IMR-90 (cell line): ENCODE data around the gene PNPLA5. TPM values are rescaled to one million over a fixed set of nuclear protein-coding genes. Genes with fewer than 3 reads are reported as not detected.

Experiments
- ATAC-seq: fragments of 200-7000 bp; cut with Tn5 transposase; 2 replicates; pipeline ENCODE4 v1.9.1; 2020; ENCODE audit warnings: low read depth, mild to moderate bottlenecking, moderate library complexity
- BruUV-seq: library from RNA; stranded (reverse); fragments of 400-500 nt; replicated peaks from 2 replicates; lab custom pipeline; 2021; lab: Mats Ljungman, UMichigan
- CTCF ChIA-PET: fragments of 300-600 bp; formaldehyde crosslinking; extraction: SDS; loops from one replicate; lab custom pipeline; 2021; ENCODE audit warnings: antibody characterized with exemption; lab: Yijun Ruan, JAX
- POLR2A ChIA-PET: fragments of 300-600 bp; sonication (Branson Sonifier 250); formaldehyde crosslinking; loops from one replicate; lab custom pipeline; 2022; ENCODE audit warnings: antibody characterized with exemption; ENCODE audit not compliant: unreplicated experiment; lab: Charles Lee
- DNase-seq: peaks from one replicate; pipeline ENCODE4 v3.0.0; 2013
- H2AFZ ChIP-seq: replicated peaks from 2 replicates; pipeline ENCODE3; 2013; ENCODE audit warnings: low read length, mild to moderate bottlenecking; ENCODE audit not compliant: poor library complexity
- H2AK5ac ChIP-seq: 2 replicates; pipeline ENCODE4 v1.6.1; 2013; ENCODE audit warnings: low read depth, low read length, inconsistent platforms
- H2AK9ac ChIP-seq: replicated peaks from 2 replicates; pipeline ENCODE3; 2013; ENCODE audit warnings: mild to moderate bottlenecking, low read depth, low read length, moderate library complexity; ENCODE audit not compliant: poor library complexity
- H2BK120ac ChIP-seq: 2 replicates; pipeline ENCODE4 v1.6.1; 2013; ENCODE audit warnings: low read depth, low read length, inconsistent platforms
- H2BK15ac ChIP-seq: 3 replicates; pipeline ENCODE4 v1.6.1; 2013; ENCODE audit warnings: low read depth, low read length, inconsistent platforms
- H2BK20ac ChIP-seq: 2 replicates; pipeline ENCODE4 v1.6.1; 2013; ENCODE audit warnings: low read depth, mild to moderate bottlenecking, inconsistent platforms, low read length, moderate library complexity
- H2BK5ac ChIP-seq: 2 replicates; pipeline ENCODE4 v1.6.1; 2013; ENCODE audit warnings: mild to moderate bottlenecking, low read depth, low read length, inconsistent platforms; ENCODE audit not compliant: poor library complexity, severe bottlenecking
- H3K14ac ChIP-seq: replicated peaks from 2 replicates; pipeline ENCODE4 v1.6.1; 2013; ENCODE audit warnings: low read depth, low read length, inconsistent platforms
- H3K18ac ChIP-seq: 2 replicates; pipeline ENCODE4 v1.6.1; 2013; ENCODE audit warnings: low read depth, low read length, control low read depth
- H3K23ac ChIP-seq: 2 replicates; pipeline ENCODE4 v1.6.1; 2013; ENCODE audit warnings: low read depth, low read length, inconsistent platforms
- H3K27ac ChIP-seq: 2 replicates; pipeline ENCODE4 v1.5.1; 2013; ENCODE audit warnings: mild to moderate bottlenecking, control low read depth, low read length; ENCODE audit not compliant: insufficient read depth
- H3K27me3 ChIP-seq: 2 replicates; pipeline ENCODE4 v1.6.1; 2013; ENCODE audit warnings: low read length; ENCODE audit not compliant: control insufficient read depth, insufficient read depth
- H3K36me3 ChIP-seq: 2 replicates; pipeline ENCODE4 v1.6.1; 2013; ENCODE audit warnings: low read length, mixed read lengths; ENCODE audit not compliant: control insufficient read depth, insufficient read depth
- H3K4ac ChIP-seq: 2 replicates; pipeline ENCODE4 v1.6.1; 2013; ENCODE audit warnings: low read depth, low read length, inconsistent platforms
- H3K4me1 ChIP-seq: 2 replicates; pipeline ENCODE4 v1.6.1; 2013; ENCODE audit warnings: low read length, mixed read lengths; ENCODE audit not compliant: control insufficient read depth, insufficient read depth
- H3K4me2 ChIP-seq: 2 replicates; pipeline ENCODE4 v1.6.1; 2013; ENCODE audit warnings: low read depth, mild to moderate bottlenecking, control low read depth, low read length, moderate library complexity
- H3K4me3 ChIP-seq: 2 replicates; pipeline ENCODE4 v1.5.1; 2013; ENCODE audit warnings: low read depth, mild to moderate bottlenecking, control low read depth, low read length, moderate library complexity; ENCODE audit not compliant: insufficient read depth
- H3K56ac ChIP-seq: 2 replicates; pipeline ENCODE4 v1.6.1; 2013; ENCODE audit warnings: low read length, inconsistent platforms; ENCODE audit not compliant: insufficient read depth; ENCODE audit errors: extremely low read depth
- H3K79me1 ChIP-seq, 2 experiments: 2 replicates each; pipeline ENCODE4 v1.6.1; 2013; ENCODE audit warnings: low read length in 2 of 2, inconsistent platforms in 1 of 2, low read depth in 1 of 2
- H3K9ac ChIP-seq: 2 replicates; pipeline ENCODE4 v1.6.1; 2013; ENCODE audit warnings: low read depth, low read length, control low read depth
- H3K9me1 ChIP-seq: 2 replicates; pipeline ENCODE4 v1.6.1; 2013; ENCODE audit warnings: low read length, inconsistent platforms; ENCODE audit not compliant: insufficient read depth
- H3K9me3 ChIP-seq: 2 replicates; pipeline ENCODE4 v1.6.1; 2013; ENCODE audit warnings: low read length; ENCODE audit not compliant: control insufficient read depth, insufficient read depth
- H4K20me1 ChIP-seq: 2 replicates; pipeline ENCODE4 v1.6.1; 2013; ENCODE audit warnings: low read length, inconsistent platforms; ENCODE audit not compliant: insufficient read depth
- H4K5ac ChIP-seq: 2 replicates; pipeline ENCODE4 v1.6.1; 2013; ENCODE audit warnings: mild to moderate bottlenecking, low read depth, low read length, control low read depth
- H4K8ac ChIP-seq, 2 experiments: 2 replicates each; pipeline ENCODE4 v1.6.1; 2013; ENCODE audit warnings: low read depth in 2 of 2, low read length in 2 of 2, control low read depth in 1 of 2, inconsistent platforms in 1 of 2
- H4K91ac ChIP-seq: 2 replicates; pipeline ENCODE4 v1.6.1; 2013; ENCODE audit warnings: low read depth, low read length, inconsistent platforms; ENCODE audit not compliant: insufficient read depth
- BHLHE40 ChIP-seq: fragments of 150-350 bp; IDR thresholded peaks from 2 replicates; pipeline ENCODE4 v1.6.1; 2016; ENCODE audit warnings: mild to moderate bottlenecking, low read depth, low read length
- CEBPB ChIP-seq: IDR thresholded peaks from 2 replicates; pipeline ENCODE4 v1.6.1; 2012; ENCODE audit warnings: low read depth, low read length, improper control_type of control experiment
- CHD1 ChIP-seq: IDR thresholded peaks from 2 replicates; pipeline ENCODE4 v1.6.1; 2012; ENCODE audit warnings: low read depth, low read length, improper control_type of control experiment
- ELK1 ChIP-seq: fragments of 150-350 bp; IDR thresholded peaks from 2 replicates; pipeline ENCODE4 v1.6.1; 2016; ENCODE audit warnings: low read depth, mild to moderate bottlenecking, low read length, moderate library complexity, borderline replicate concordance
- FOS ChIP-seq: fragments of 150-350 bp; IDR thresholded peaks from 2 replicates; pipeline ENCODE4 v1.6.1; 2016; ENCODE audit warnings: low read depth, low read length
- MAFK ChIP-seq: IDR thresholded peaks from 2 replicates; pipeline ENCODE4 v1.6.1; 2012; ENCODE audit warnings: low read depth, low read length, improper control_type of control experiment
- MAZ ChIP-seq: IDR thresholded peaks from 2 replicates; pipeline ENCODE4 v1.6.1; 2012; ENCODE audit warnings: low read depth, mild to moderate bottlenecking, low read length, improper control_type of control experiment, moderate library complexity, borderline replicate concordance
- MXI1 ChIP-seq: IDR thresholded peaks from 2 replicates; pipeline ENCODE4 v1.6.1; 2012; ENCODE audit warnings: low read depth, mild to moderate bottlenecking, low read length, moderate library complexity, borderline replicate concordance
- NFE2L2 ChIP-seq: fragments of 150-350 bp; IDR thresholded peaks from 2 replicates; pipeline ENCODE4 v1.6.1; 2016; ENCODE audit warnings: low read depth, mild to moderate bottlenecking, low read length
- POLR2A ChIP-seq: IDR thresholded peaks from 2 replicates; pipeline ENCODE4 v1.6.1; 2012; ENCODE audit warnings: mild to moderate bottlenecking, low read depth, low read length
- RAD21 ChIP-seq: IDR thresholded peaks from 2 replicates; pipeline ENCODE4 v1.6.1; 2012; ENCODE audit warnings: low read length, improper control_type of control experiment
- RCOR1 ChIP-seq: IDR thresholded peaks from 2 replicates; pipeline ENCODE4 v1.6.1; 2012; ENCODE audit warnings: mild to moderate bottlenecking, low read length, improper control_type of control experiment; ENCODE audit not compliant: insufficient replicate concordance
- RFX5 ChIP-seq: IDR thresholded peaks from 2 replicates; pipeline ENCODE4 v1.8.0; 2012; ENCODE audit warnings: low read depth, mild to moderate bottlenecking, low read length, moderate library complexity
- SMC3 ChIP-seq: fragments of 150-350 bp; IDR thresholded peaks from 2 replicates; pipeline ENCODE4 v1.6.1; 2016; ENCODE audit warnings: low read depth, mild to moderate bottlenecking, antibody characterized with exemption, low read length, moderate library complexity
- USF2 ChIP-seq: fragments of 150-350 bp; IDR thresholded peaks from 2 replicates; pipeline ENCODE4 v1.6.1; 2017; ENCODE audit warnings: mild to moderate bottlenecking, antibody characterized with exemption, low read length, low read depth
- WGBS, 2 experiments: methylation state at CpG; one replicate each; pipeline versions ENCODE4 v1.1.5 to v1.1.7; 2013; ENCODE audit warnings: missing lambda C conversion rate in 2 of 2; ENCODE audit not compliant: insufficient read length in 1 of 2; ENCODE audit errors: extremely low coverage in 2 of 2; 5-methylcytosine and 5-hydroxymethylcytosine counted together
- dilution Hi-C: fragments of 300-500 bp; cut with HindIII; formaldehyde crosslinking; loops from one replicate; pipeline ENCODE4 v1.14.3; 2018; ENCODE audit warnings: low sequenced_read_pairs; ENCODE audit not compliant: unreplicated experiment
- in situ Hi-C: fragments of 300-500 bp; cut with MboI; formaldehyde crosslinking; loops from 3 replicates; pipeline ENCODE4 v1.14.3; 2019; ENCODE audit warnings: low sequenced_read_pairs, inconsistent platforms, mixed read lengths
- intact Hi-C: fragments of 100-400 bp; cut with micrococcal nuclease; formaldehyde crosslinking; loops from 2 replicates; pipeline ENCODE4 v1.10.0; 2022
- polyA plus RNA-seq, 3 experiments: library from polyadenylated mRNA; depleted of rRNA; stranded (reverse); fragments of >200 nt; gene quantifications; 2 replicates each; pipeline ENCODE4 v1.2.3, GENCODE V29; 2012; ENCODE audit warnings: low replicate concordance in 1 of 3
- total RNA-seq: library from RNA; depleted of rRNA; stranded (reverse); fragments of >200 nt; gene quantifications from 2 replicates; pipeline ENCODE4 v1.2.3, GENCODE V29; 2012
- TF ChIP-seq, protein P1 (sequence below): conservative IDR thresholded peaks from 2 replicates; pipeline ENCODE4 v1.5.1; 2012; ENCODE audit warnings: mild to moderate bottlenecking, low read depth, low read length, improper control_type of control experiment

Gene PNPLA5
- total and polyA plus RNA-seq, 2 of the 4 experiments (the other 2 are of a cell fraction) = 0.18 to 0.44 TPM

DNA sequence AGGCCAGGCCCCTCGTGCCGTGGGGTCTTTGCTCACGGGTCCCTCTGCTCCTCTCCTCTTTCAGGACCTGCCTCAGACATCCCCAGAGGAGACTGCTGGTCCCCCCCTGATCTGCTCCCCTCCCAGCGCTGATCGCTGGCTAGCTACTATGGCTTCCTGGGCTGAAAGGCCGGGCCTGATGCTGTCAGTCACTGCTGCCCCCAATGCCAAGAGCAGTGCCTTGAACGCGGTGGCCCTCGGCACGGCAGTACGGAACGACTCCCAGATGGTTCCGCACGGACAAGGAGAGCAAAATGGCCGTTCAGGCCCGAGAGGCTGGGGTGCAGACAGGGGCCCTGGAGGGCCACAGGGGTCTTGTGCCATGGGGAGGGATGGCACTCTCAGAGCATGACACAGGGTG is 51.0 kb downstream of the PNPLA5 start:
- ChIA-PET CTCF (no interaction called here), POLR2A (no interaction called here)
- H3K23ac ChIP-seq = no peak overlapping the region
- no peak overlapping the region for H2BK5ac ChIP-seq
- H2BK120ac ChIP-seq = no peak overlapping the region
- ATAC-seq (no peak), DNase-seq (no peak)
- no peaks in the 10 kb centered on the region for H3K4me1 ChIP-seq
- H3K4ac ChIP-seq = no peak overlapping the region
- TF ChIP-seq POLR2A = no peak
- no peak for TF ChIP-seq RCOR1
- TF ChIP-seq RFX5 = no peak
- no peak for TF ChIP-seq FOS
- no peak for TF ChIP-seq CHD1
- no peak for TF ChIP-seq BHLHE40
- TF ChIP-seq, protein P1, sequence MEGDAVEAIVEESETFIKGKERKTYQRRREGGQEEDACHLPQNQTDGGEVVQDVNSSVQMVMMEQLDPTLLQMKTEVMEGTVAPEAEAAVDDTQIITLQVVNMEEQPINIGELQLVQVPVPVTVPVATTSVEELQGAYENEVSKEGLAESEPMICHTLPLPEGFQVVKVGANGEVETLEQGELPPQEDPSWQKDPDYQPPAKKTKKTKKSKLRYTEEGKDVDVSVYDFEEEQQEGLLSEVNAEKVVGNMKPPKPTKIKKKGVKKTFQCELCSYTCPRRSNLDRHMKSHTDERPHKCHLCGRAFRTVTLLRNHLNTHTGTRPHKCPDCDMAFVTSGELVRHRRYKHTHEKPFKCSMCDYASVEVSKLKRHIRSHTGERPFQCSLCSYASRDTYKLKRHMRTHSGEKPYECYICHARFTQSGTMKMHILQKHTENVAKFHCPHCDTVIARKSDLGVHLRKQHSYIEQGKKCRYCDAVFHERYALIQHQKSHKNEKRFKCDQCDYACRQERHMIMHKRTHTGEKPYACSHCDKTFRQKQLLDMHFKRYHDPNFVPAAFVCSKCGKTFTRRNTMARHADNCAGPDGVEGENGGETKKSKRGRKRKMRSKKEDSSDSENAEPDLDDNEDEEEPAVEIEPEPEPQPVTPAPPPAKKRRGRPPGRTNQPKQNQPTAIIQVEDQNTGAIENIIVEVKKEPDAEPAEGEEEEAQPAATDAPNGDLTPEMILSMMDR = no peak
- TF ChIP-seq MAFK = no peak
- TF ChIP-seq NFE2L2 = no peak
- TF ChIP-seq CEBPB = no peak
- TF ChIP-seq USF2 = no peak
- no peak for TF ChIP-seq MAZ
- TF ChIP-seq MXI1 = no peak
- no peak for TF ChIP-seq ELK1
- TF ChIP-seq SMC3 = no peak
- TF ChIP-seq RAD21 = no peak
- 76% methylated on average over 15 of the region's 16 CpGs; no CpG with 5 or more reads in 1 of the 2 experiments for WGBS, 2 experiments
- no peak overlapping the region for H3K56ac ChIP-seq
- H3K14ac ChIP-seq = no peak overlapping the region
- peaks cover 7% of the 10 kb centered on the region; the same call in 1 of the 2 replicates for H3K36me3 ChIP-seq
- H4K8ac ChIP-seq = no peak overlapping the region
- no peaks in the 10 kb centered on the region for H3K9me1 ChIP-seq
- intact Hi-C loops (no loop called here), in situ Hi-C loops (no loop called here), dilution Hi-C loops (no loop called here)
- BruUV-seq = no TSS peak
- H3K18ac ChIP-seq = no peak overlapping the region
- H3K79me1 ChIP-seq = no peaks in the 10 kb centered on the region; a peak in 1 of 4 replicates
- no peak overlapping the region for H3K4me2 ChIP-seq
- no peak overlapping the region for H2AK9ac ChIP-seq
- no peaks in the 10 kb centered on the region; the same call in 1 of the 2 replicates for H3K27me3 ChIP-seq
- no peak overlapping the region for H2AK5ac ChIP-seq
- no peak overlapping the region for H2BK15ac ChIP-seq
- H2AFZ ChIP-seq = no peak overlapping the region
- H2BK20ac ChIP-seq = no peak overlapping the region
- no peak overlapping the region for H4K91ac ChIP-seq
- no peaks in the 10 kb centered on the region; the same call in 1 of the 2 replicates for H4K20me1 ChIP-seq
- no peaks in the 10 kb centered on the region for H3K9me3 ChIP-seq
- no peak overlapping the region for H3K27ac ChIP-seq
- H3K4me3 ChIP-seq = no peak overlapping the region
- H3K9ac ChIP-seq = no peak overlapping the region
- H4K5ac ChIP-seq = no peak overlapping the region
